ENCODE data around the gene DOK3. TPM values are rescaled to one million over a fixed set of nuclear protein-coding genes. Genes with fewer than 3 reads are reported as not detected.
A peak's percentile ranks its signal among the peaks of the same experiment; 100 is the strongest.

DOK3 gene
- total RNA-seq, 1 donor from 2014 or later = 5.7 TPM

DNA sequence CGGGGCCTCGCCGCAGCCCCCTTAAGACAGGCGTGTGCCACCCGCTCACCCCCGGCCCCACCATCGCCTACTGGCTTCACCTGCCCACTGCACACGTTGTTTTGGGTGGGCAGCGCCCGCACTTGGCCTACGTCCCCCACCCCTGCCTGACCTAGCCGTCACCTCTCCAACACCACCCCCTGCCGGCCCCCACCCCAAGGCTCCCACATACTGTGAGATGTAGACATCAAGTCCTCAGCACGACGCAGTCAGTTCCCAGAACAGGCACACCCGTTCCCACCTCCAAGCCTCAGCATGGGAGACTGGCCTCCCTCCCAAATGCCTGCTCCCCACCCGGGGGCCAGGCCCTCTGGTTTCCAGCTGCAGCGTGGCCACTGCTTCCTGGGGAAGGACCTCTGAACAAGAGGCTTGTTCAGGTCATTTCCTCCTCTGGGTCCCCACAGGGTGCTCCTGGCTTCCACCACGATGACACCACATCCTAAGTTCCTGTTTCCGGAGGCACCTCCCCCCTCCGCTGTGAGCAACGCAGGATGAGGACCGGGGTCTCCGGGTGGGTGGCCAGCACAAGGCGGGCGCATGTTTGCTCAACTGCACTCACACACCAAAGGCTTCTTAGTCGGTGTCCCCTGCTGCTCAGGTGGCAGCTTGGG is 47.5 kb downstream of the DOK3 start:
- H3K9me3 ChIP-seq (ENCODE audit: control insufficient read depth in 3 of 3, low read length in 3 of 3) = no peaks in the 10 kb centered on the region
- peaks cover 13 to 20% (median 14%) of the 10 kb centered on the region in 3 donors for H3K36me3 ChIP-seq (ENCODE audit: control insufficient read depth in 3 of 3, insufficient read depth in 3 of 3, low read length in 3 of 3)
- H3K27ac ChIP-seq (ENCODE audit: low read depth, low read length) = peak overlapping the region; percentile 62
- no peaks in the 10 kb centered on the region for H3K27me3 ChIP-seq (ENCODE audit: control insufficient read depth in 3 of 3, insufficient read depth in 3 of 3, low read length in 3 of 3)
- H3K9ac ChIP-seq (ENCODE audit: low read depth in 1 of 3, low read length in 3 of 3) = no peak overlapping the region
- peaks cover 0 to 7% (median 4%) of the 10 kb centered on the region in 3 donors for H3K4me1 ChIP-seq (ENCODE audit: control insufficient read depth in 3 of 3, insufficient read depth in 3 of 3, low read length in 3 of 3)
- H3K4me3 ChIP-seq (ENCODE audit: low read length in 3 of 3) = no peak overlapping the region

- Histone ChIP-seq H3K4me3 (ENCODE audit: low read length in 3 of 3) (no peak overlapping the region), H3K36me3 (ENCODE audit: control insufficient read depth in 3 of 3, insufficient read depth in 3 of 3, low read length in 3 of 3) (peaks cover 0 to 6% (median 6%) of the 10 kb centered on the region in 3 donors), H3K4me1 (ENCODE audit: control insufficient read depth in 3 of 3, insufficient read depth in 3 of 3, low read length in 3 of 3) (peaks cover 14 to 22% (median 16%) of the 10 kb centered on the region in 3 donors), H3K9me3 (ENCODE audit: control insufficient read depth in 3 of 3, low read length in 3 of 3) (no peaks in the 10 kb centered on the region), H3K27me3 (ENCODE audit: control insufficient read depth in 3 of 3, insufficient read depth in 3 of 3, low read length in 3 of 3) (no peaks in the 10 kb centered on the region), H3K27ac (ENCODE audit: low read depth, low read length) (no peak overlapping the region), H3K9ac (ENCODE audit: low read depth in 1 of 3, low read length in 3 of 3) (no peak overlapping the region)
Measured at GRCh38 chr5:177459819-177460628, 49.6 kb downstream of the DOK3 start.

DNA sequence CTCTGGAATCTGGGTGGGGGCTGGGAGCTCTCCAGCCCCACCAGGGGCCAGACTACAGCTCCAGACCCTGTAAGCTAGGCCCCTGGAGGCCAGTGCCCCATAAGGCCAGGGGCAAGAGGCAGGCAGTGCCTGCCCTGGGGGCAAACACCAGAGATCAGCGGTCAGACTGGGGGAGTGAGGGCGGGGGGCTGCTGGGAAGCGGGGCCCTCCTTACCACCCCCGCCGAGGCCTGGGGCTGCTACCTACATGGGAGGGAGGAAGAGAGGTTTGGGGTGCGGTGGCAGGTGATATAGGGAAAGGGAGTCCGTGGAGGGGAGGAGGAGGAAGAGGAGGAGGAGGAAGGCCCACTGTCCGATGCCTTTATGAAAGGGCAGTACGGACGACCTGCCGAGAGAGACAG is 50.3 kb downstream of the DOK3 start:
- no peaks in the 10 kb centered on the region for H3K9me3 ChIP-seq (ENCODE audit: control insufficient read depth in 3 of 3, low read length in 3 of 3)
- H3K27ac ChIP-seq (ENCODE audit: low read depth, low read length) = no peak overlapping the region
- peaks cover 16 to 25% (median 19%) of the 10 kb centered on the region in 3 donors for H3K4me1 ChIP-seq (ENCODE audit: control insufficient read depth in 3 of 3, insufficient read depth in 3 of 3, low read length in 3 of 3)
- no peaks in the 10 kb centered on the region for H3K27me3 ChIP-seq (ENCODE audit: control insufficient read depth in 3 of 3, insufficient read depth in 3 of 3, low read length in 3 of 3)
- peaks cover 0 to 6% (median 6%) of the 10 kb centered on the region in 3 donors for H3K36me3 ChIP-seq (ENCODE audit: control insufficient read depth in 3 of 3, insufficient read depth in 3 of 3, low read length in 3 of 3)
- no peak overlapping the region for H3K9ac ChIP-seq (ENCODE audit: low read depth in 1 of 3, low read length in 3 of 3)
- H3K4me3 ChIP-seq (ENCODE audit: low read length in 3 of 3) = no peak overlapping the region

GRCh38 chr5:177458912-177459350 is 50.7 kb downstream of the DOK3 start:
- H3K36me3 ChIP-seq (ENCODE audit: control insufficient read depth in 3 of 3, insufficient read depth in 3 of 3, low read length in 3 of 3) = peaks cover 0 to 6% (median 6%) of the 10 kb centered on the region in 3 donors
- H3K9me3 ChIP-seq (ENCODE audit: control insufficient read depth in 3 of 3, low read length in 3 of 3) = no peaks in the 10 kb centered on the region
- no peak overlapping the region for H3K27ac ChIP-seq (ENCODE audit: low read depth, low read length)
- H3K4me3 ChIP-seq (ENCODE audit: low read length in 3 of 3) = no peak overlapping the region
- H3K27me3 ChIP-seq (ENCODE audit: control insufficient read depth in 3 of 3, insufficient read depth in 3 of 3, low read length in 3 of 3) = peaks cover 0 to 1% (median 0%) of the 10 kb centered on the region in 3 donors
- no peak overlapping the region for H3K9ac ChIP-seq (ENCODE audit: low read depth in 1 of 3, low read length in 3 of 3)
- peaks cover 20 to 29% (median 23%) of the 10 kb centered on the region in 3 donors for H3K4me1 ChIP-seq (ENCODE audit: control insufficient read depth in 3 of 3, insufficient read depth in 3 of 3, low read length in 3 of 3)

DNA sequence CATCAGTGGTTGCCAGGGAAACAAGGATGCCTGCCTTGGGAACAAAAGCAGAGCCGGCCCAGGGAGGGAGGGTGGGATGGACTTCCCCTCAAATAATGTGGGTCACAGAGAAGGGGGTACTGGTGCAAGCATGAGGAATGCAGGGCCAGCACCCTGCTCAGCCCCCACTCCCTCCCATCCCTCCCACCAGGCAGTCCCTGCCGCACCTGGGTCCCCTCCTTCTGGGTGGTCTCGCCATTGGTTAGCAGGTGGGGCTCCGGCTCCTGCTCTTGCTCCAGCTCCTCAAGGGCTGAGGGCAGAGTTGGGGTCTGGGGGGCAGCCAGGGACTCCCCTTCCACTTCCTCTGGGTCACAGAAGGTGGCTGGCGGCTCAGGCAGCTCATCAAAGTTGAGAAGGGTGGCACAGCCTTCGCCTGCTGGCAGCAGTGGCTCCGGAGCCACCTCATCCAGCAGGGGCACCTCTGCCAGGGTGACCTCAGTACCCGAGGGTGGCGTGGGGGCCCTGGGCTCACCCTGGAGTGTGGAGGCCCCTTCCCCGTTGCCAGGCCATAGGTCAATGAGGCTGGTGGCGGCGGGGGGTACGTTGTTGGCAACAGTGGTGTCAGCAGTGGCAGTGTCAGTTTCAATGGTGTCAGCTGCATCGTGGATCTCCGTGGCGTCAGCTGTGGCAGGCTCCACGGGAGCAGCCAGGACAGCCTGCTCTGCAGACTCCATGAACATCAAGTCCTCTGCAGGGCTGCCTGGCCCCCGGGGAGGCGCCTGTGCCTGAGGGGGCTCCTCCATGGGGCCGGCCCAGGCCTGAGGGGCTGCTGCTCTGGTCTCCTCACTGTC is 51.6 kb downstream of the DOK3 start:
- Histone ChIP-seq H3K9me3 (ENCODE audit: control insufficient read depth in 3 of 3, low read length in 3 of 3) (no peaks in the 10 kb centered on the region), H3K4me1 (ENCODE audit: control insufficient read depth in 3 of 3, insufficient read depth in 3 of 3, low read length in 3 of 3) (peaks cover 24 to 32% (median 28%) of the 10 kb centered on the region in 3 donors), H3K27me3 (ENCODE audit: control insufficient read depth in 3 of 3, insufficient read depth in 3 of 3, low read length in 3 of 3) (peaks cover 0 to 9% (median 0%) of the 10 kb centered on the region in 3 donors), H3K36me3 (ENCODE audit: control insufficient read depth in 3 of 3, insufficient read depth in 3 of 3, low read length in 3 of 3) (peaks cover 0 to 6% (median 6%) of the 10 kb centered on the region in 3 donors), H3K27ac (ENCODE audit: low read depth, low read length) (no peak overlapping the region), H3K4me3 (ENCODE audit: low read length in 3 of 3) (no peak overlapping the region), H3K9ac (ENCODE audit: low read depth in 1 of 3, low read length in 3 of 3) (no peak overlapping the region)

DNA sequence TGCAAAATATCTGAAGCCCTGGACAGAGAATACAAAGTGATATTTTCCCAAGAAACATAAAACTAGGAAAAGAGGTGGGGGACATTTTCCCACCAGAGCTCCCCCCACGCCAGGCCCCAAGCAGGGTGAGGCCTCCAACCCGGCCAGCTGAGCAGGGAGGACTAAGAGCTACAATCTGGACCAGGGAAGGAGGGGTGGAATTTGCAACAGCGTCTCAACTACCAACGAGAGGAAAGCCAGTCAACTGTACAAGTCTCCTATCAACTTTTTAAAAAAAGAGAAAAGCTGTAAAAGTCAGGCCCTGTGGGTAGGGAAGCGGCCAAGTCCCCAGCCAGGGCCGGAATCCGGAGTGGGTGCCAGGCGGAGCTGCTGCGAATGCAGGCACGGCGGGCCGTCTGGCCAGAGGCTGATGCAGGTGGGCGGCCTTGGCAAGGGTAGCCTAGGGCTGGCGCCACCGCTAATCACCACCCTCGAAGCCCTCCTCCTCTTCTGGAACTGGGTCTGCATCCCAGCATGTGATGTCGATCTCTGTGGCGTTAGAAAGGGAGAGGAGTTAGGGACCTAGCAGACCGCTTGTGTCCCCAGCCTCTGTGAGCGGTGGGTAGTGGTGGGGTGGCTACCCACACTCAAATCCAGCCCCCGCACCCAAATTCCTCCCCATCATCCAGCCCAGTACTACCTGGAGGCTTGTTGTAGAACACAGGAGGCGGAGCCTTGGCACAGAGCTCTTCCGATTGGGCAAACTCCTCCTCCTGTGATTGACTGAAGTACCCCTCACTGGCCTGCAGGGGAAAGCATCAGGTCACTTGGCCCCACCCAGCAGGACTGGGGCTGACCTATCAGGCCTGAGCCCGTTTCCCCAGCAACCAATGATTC is 52.4 kb downstream of the DOK3 start:
- H3K9ac ChIP-seq (ENCODE audit: low read depth in 1 of 3, low read length in 3 of 3) = peak overlapping the region in 1 of 3 donors; percentile 3
- peak overlapping the region; percentile 12 for H3K27ac ChIP-seq (ENCODE audit: low read depth, low read length)

GRCh38 chr5:177456591-177456964 is 53.0 kb downstream of the DOK3 start:
- Histone ChIP-seq H3K4me1 (ENCODE audit: control insufficient read depth in 3 of 3, insufficient read depth in 3 of 3, low read length in 3 of 3) (peaks cover 24 to 32% (median 26%) of the 10 kb centered on the region in 3 donors), H3K9ac (ENCODE audit: low read depth in 1 of 3, low read length in 3 of 3) (peak overlapping the region in 1 of 3 donors; percentile 3), H3K4me3 (ENCODE audit: low read length in 3 of 3) (no peak overlapping the region), H3K9me3 (ENCODE audit: control insufficient read depth in 3 of 3, low read length in 3 of 3) (no peaks in the 10 kb centered on the region), H3K36me3 (ENCODE audit: control insufficient read depth in 3 of 3, insufficient read depth in 3 of 3, low read length in 3 of 3) (peaks cover 0 to 6% (median 6%) of the 10 kb centered on the region in 3 donors), H3K27ac (ENCODE audit: low read depth, low read length) (no peak overlapping the region), H3K27me3 (ENCODE audit: control insufficient read depth in 3 of 3, insufficient read depth in 3 of 3, low read length in 3 of 3) (peaks cover 0 to 22% (median 14%) of the 10 kb centered on the region in 3 donors)

More for the DNA sequence above, 52.4 kb downstream of the DOK3 start:
- Histone ChIP-seq H3K4me3 (ENCODE audit: low read length in 3 of 3) (no peak overlapping the region), H3K9me3 (ENCODE audit: control insufficient read depth in 3 of 3, low read length in 3 of 3) (no peaks in the 10 kb centered on the region), H3K27me3 (ENCODE audit: control insufficient read depth in 3 of 3, insufficient read depth in 3 of 3, low read length in 3 of 3) (peaks cover 0 to 16% (median 8%) of the 10 kb centered on the region in 3 donors), H3K4me1 (ENCODE audit: control insufficient read depth in 3 of 3, insufficient read depth in 3 of 3, low read length in 3 of 3) (peaks cover 24 to 32% (median 26%) of the 10 kb centered on the region in 3 donors), H3K36me3 (ENCODE audit: control insufficient read depth in 3 of 3, insufficient read depth in 3 of 3, low read length in 3 of 3) (peaks cover 0 to 6% (median 6%) of the 10 kb centered on the region in 3 donors)

DNA sequence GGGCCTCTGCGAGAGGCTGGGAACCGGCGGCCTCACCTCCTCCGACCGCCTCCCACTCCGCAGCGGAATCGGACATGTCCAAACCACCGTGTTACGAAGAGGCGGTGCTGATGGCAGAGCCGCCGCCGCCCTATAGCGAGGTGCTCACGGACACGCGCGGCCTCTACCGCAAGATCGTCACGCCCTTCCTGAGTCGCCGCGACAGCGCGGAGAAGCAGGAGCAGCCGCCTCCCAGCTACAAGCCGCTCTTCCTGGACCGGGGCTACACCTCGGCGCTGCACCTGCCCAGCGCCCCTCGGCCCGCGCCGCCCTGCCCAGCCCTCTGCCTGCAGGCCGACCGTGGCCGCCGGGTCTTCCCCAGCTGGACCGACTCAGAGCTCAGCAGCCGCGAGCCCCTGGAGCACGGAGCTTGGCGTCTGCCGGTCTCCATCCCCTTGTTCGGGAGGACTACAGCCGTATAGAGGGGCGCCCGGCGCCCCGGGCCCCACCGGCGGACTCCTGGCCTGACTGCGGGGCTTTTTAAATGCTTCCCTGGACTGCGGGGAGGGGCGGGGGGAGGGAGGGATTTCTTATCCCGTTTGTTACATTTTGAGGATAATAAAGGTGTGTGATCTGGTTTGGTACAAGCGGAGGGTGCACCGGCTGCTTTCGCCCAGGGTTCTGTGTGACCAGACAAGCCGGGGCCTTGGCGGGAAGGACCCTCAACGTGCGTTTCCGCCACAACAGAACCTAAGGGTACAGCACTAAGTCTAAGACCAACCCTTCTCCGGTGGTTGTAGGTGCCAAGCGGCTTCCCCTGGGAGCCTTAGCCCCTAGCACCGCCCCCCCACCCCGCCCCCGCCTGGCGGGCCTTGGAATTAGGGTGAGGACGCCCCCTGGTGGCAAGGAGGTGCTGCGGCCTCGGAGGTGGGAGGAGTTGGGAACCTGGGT is 53.7 kb downstream of the DOK3 start:
- Histone ChIP-seq H3K4me3 (ENCODE audit: low read length in 3 of 3) (peak overlapping the region; percentile 61 to 81 (median 65)), H3K9ac (ENCODE audit: low read depth in 1 of 3, low read length in 3 of 3) (peak overlapping the region; percentile 51 to 73 (median 65)), H3K27me3 (ENCODE audit: control insufficient read depth in 3 of 3, insufficient read depth in 3 of 3, low read length in 3 of 3) (peaks cover 0 to 25% (median 16%) of the 10 kb centered on the region in 3 donors), H3K9me3 (ENCODE audit: control insufficient read depth in 3 of 3, low read length in 3 of 3) (no peaks in the 10 kb centered on the region), H3K4me1 (ENCODE audit: control insufficient read depth in 3 of 3, insufficient read depth in 3 of 3, low read length in 3 of 3) (peaks cover 24 to 32% (median 25%) of the 10 kb centered on the region in 3 donors), H3K36me3 (ENCODE audit: control insufficient read depth in 3 of 3, insufficient read depth in 3 of 3, low read length in 3 of 3) (peaks cover 0 to 6% (median 6%) of the 10 kb centered on the region in 3 donors), H3K27ac (ENCODE audit: low read depth, low read length) (no peak overlapping the region)
